A549 (cell line): ENCODE measurements around the gene CFAP77. TPM values are rescaled to one million over a fixed set of nuclear protein-coding genes. Genes with fewer than 3 reads are reported as not detected.

Experiments
- ATAC-seq, 2 experiments: fragments of 200-7000 bp in 1 of 2; fragments of >200 bp in 1 of 2; cut with Nextera tagmentation in 1 of 2; cut with Tn5 transposase in 1 of 2; 3 replicates each; pipeline versions ENCODE4 v1.8.0 to v1.9.1; 2018 to 2020; ENCODE audit warnings: mild to moderate bottlenecking in 1 of 2, moderate library complexity in 1 of 2
- CTCF ChIA-PET: fragments of 300-600 bp; sonication (Branson Sonifier 250); formaldehyde crosslinking; extraction: SDS; loops from one replicate; lab custom pipeline; 2021; ENCODE audit warnings: antibody characterized with exemption, inconsistent platforms; lab: Yijun Ruan, JAX
- POLR2A ChIA-PET: fragments of 350-600 bp; formaldehyde crosslinking; extraction: SDS; loops from one replicate; lab custom pipeline; 2021; ENCODE audit warnings: antibody characterized with exemption, inconsistent platforms; lab: Yijun Ruan, JAX
- DNase-seq, 2 experiments: peaks; one replicate each; pipeline versions ENCODE4 v3.0.0 to v3.0.0-alpha.2; 2011 to 2016; ENCODE audit warnings: low read depth in 1 of 2, low spot score in 1 of 2
- FAIRE-seq: peaks from 2 replicates; lab custom pipeline; 2011; peaks lifted over from hg19 to GRCh38; lab: Jason Lieb, UNC
- H3K27ac ChIP-seq, 2 experiments: fragments of >200 bp; sonication (Bioruptor Twin); formaldehyde crosslinking; 3 replicates each; pipeline ENCODE4 v1.5.1; 2016 to 2017
- H3K4me1 ChIP-seq: fragments of >200 bp; sonication (Bioruptor Twin); formaldehyde crosslinking; 3 replicates; pipeline ENCODE4 v1.6.1; 2016
- H3K4me2 ChIP-seq: fragments of >200 bp; sonication (Bioruptor Twin); formaldehyde crosslinking; 3 replicates; pipeline ENCODE4 v1.6.1; 2016
- H3K4me3 ChIP-seq: fragments of >200 bp; sonication (Bioruptor Twin); formaldehyde crosslinking; 3 replicates; pipeline ENCODE4 v1.5.1; 2016
- H3K9me3 ChIP-seq: fragments of >200 bp; sonication (Bioruptor Twin); formaldehyde crosslinking; 3 replicates; pipeline ENCODE4 v1.6.1; 2016
- CBX2 ChIP-seq: fragments of 200-600 bp; sonication (generic); IDR thresholded peaks from 2 replicates; pipeline ENCODE4 v1.6.1; 2016; ENCODE audit warnings: low read depth, mild to moderate bottlenecking, borderline replicate concordance
- CBX8 ChIP-seq: fragments of 200-600 bp; sonication (generic); IDR thresholded peaks from 2 replicates; pipeline ENCODE4 v1.6.1; 2016
- EP300 ChIP-seq, 2 experiments: fragments of >200 bp; sonication (Bioruptor Twin); formaldehyde crosslinking; IDR thresholded peaks; 2 replicates in 1 of 2; 3 replicates in 1 of 2; pipeline ENCODE4 v1.6.1; 2016 to 2017
- FOSB ChIP-seq: fragments of 250-450 bp; sonication (Bioruptor Pico); IDR thresholded peaks from 2 replicates; pipeline ENCODE4 v1.5.0; 2020; ENCODE audit warnings: mild to moderate bottlenecking, moderate library complexity
- HEYL ChIP-seq: fragments of 250-450 bp; sonication (Bioruptor Pico); IDR thresholded peaks from 2 replicates; pipeline ENCODE4 v1.8.0; 2021; ENCODE audit warnings: mild to moderate bottlenecking, moderate library complexity
- HOXB13 ChIP-seq: fragments of 250-450 bp; sonication (Bioruptor Pico); IDR thresholded peaks from 2 replicates; pipeline ENCODE4 v1.5.0; 2020; ENCODE audit warnings: low read depth, mild to moderate bottlenecking, moderate library complexity
- MAZ ChIP-seq: fragments of 150-350 bp; IDR thresholded peaks from 2 replicates; pipeline ENCODE4 v1.6.1; 2014; ENCODE audit warnings: antibody characterized with exemption, low read depth, low read length, borderline replicate concordance
- POLR2A ChIP-seq: IDR thresholded peaks from 2 replicates; pipeline ENCODE4 v1.6.1; 2012; ENCODE audit warnings: mild to moderate bottlenecking, low read length
- ZFP36 ChIP-seq: fragments of 450-650 bp; IDR thresholded peaks from 2 replicates; pipeline ENCODE4 v1.6.1; 2014; ENCODE audit warnings: borderline replicate concordance; ENCODE audit not compliant: partially characterized antibody
- WGBS: methylation state at CpG from one replicate; pipeline ENCODE4 v1.1.6; 2017; ENCODE audit errors: missing lambda C conversion rate; 5-methylcytosine and 5-hydroxymethylcytosine counted together
- polyA plus RNA-seq, 4 experiments: library from polyadenylated mRNA; depleted of rRNA in 3 of 4; stranded (reverse); fragments of >200 nt; fragmentation: RNase III in 1 of 4; extraction: RNeasy Plus Mini Kit Qiagen cat#74134 plus additional on column Dnase treatment in 1 of 4; gene quantifications; 2 replicates in 3 of 4; 3 replicates in 1 of 4; pipeline ENCODE4 v1.2.3, GENCODE V29; 2011 to 2017
- TF ChIP-seq, protein P1 (sequence below): IDR thresholded peaks from 2 replicates; pipeline ENCODE4 v1.6.1; 2012; ENCODE audit warnings: low read depth, borderline replicate concordance
- TF ChIP-seq, protein P2 (sequence below): fragments of 450-650 bp; IDR thresholded peaks from 2 replicates; pipeline ENCODE4 v1.6.1; 2014; ENCODE audit warnings: antibody characterized with exemption
- TF ChIP-seq, protein P3 (sequence below): fragments of 150-350 bp; IDR thresholded peaks from 2 replicates; pipeline ENCODE4 v1.6.1; 2014; ENCODE audit warnings: low read depth, mild to moderate bottlenecking, low read length
- TF ChIP-seq, protein P4 (sequence below): fragments of >200 bp; sonication (Bioruptor Twin); formaldehyde crosslinking; IDR thresholded peaks from 3 replicates; pipeline ENCODE4 v1.6.1; 2016
- TF ChIP-seq, protein P5 (sequence below): fragments of >200 bp; sonication (Bioruptor Twin); formaldehyde crosslinking; IDR thresholded peaks from 2 replicates; pipeline ENCODE4 v1.6.1; 2016
- TF ChIP-seq, protein P6 (sequence below): fragments of 200-600 bp; sonication (generic); IDR thresholded peaks from 2 replicates; pipeline ENCODE4 v1.6.1; 2016; ENCODE audit warnings: antibody characterized with exemption, mild to moderate bottlenecking, moderate library complexity
- TF ChIP-seq, protein P7 (sequence below): fragments of >200 bp; sonication (Bioruptor Twin); formaldehyde crosslinking; IDR thresholded peaks from 3 replicates; pipeline ENCODE4 v1.5.1; 2016

The CFAP77 gene
- polyA plus RNA-seq, 2 of the 4 experiments (the other 2 are of a cell fraction) = 0.05 TPM; not detected in 1

DNA sequence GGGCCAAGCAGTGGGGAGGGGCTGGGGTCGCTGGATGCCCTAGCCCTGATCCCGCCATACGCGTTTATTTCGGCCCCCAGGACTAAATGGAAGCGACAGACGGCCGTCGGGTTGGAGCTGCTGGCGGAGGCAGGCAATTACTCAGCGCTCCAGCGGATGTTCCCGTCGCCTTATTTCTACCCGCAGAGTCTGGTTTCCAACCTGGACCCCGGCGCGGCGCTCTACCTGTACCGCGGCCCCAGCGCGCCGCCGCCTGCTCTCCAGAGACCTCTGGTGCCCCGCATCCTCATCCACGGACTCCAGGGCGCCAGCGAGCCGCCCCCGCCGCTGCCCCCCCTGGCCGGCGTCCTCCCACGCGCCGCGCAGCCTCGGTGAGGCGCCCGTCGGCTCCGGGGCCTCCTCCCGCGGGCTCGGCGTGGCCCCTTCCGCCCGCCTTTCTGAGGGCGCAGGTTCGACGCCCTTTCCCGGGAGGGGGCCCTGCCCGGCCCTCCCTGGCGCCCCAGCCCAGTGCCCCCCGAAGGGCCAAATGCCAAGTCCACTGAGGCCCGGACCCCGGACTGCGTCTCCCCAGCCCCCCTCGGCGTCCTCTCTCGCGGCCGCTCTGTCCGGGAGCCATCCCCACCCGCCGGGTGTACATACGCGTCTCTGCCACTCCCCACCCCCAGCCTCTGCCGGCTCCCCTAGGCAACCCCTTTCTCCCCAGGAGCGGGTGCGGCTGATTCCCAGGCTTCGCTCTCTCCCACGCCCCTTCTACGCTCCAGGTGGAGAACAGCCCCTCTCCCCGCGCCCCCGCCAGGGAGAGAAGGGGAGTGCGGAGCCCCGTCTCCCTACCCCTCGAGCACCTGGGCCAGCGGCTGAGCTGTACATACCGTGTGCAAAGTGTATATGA lies 179.4 kb downstream of the CFAP77 start:
- TF ChIP-seq, protein P1, sequence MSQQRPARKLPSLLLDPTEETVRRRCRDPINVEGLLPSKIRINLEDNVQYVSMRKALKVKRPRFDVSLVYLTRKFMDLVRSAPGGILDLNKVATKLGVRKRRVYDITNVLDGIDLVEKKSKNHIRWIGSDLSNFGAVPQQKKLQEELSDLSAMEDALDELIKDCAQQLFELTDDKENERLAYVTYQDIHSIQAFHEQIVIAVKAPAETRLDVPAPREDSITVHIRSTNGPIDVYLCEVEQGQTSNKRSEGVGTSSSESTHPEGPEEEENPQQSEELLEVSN = no peak
- TF ChIP-seq, protein P2, sequence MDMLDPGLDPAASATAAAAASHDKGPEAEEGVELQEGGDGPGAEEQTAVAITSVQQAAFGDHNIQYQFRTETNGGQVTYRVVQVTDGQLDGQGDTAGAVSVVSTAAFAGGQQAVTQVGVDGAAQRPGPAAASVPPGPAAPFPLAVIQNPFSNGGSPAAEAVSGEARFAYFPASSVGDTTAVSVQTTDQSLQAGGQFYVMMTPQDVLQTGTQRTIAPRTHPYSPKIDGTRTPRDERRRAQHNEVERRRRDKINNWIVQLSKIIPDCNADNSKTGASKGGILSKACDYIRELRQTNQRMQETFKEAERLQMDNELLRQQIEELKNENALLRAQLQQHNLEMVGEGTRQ = no peak
- TF ChIP-seq MAZ (no peak), HOXB13 (no peak), HEYL (CRISPR knock-in tag) (no peak)
- TF ChIP-seq, protein P3, sequence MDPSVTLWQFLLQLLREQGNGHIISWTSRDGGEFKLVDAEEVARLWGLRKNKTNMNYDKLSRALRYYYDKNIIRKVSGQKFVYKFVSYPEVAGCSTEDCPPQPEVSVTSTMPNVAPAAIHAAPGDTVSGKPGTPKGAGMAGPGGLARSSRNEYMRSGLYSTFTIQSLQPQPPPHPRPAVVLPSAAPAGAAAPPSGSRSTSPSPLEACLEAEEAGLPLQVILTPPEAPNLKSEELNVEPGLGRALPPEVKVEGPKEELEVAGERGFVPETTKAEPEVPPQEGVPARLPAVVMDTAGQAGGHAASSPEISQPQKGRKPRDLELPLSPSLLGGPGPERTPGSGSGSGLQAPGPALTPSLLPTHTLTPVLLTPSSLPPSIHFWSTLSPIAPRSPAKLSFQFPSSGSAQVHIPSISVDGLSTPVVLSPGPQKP = no peak
- ChIA-PET POLR2A (no interaction called here), CTCF (interaction anchor here (0.5 to 1.0 kb wide), 3 partner anchors 15 to 1146 kb away, joined by 3 read pairs; no protein-coding TSS in a partner anchor)
- peak in 1 of 2 experiments; percentile 36 for DNase-seq
- peak overlapping the region; percentile 81 for H3K4me2 ChIP-seq
- H3K9me3 ChIP-seq = no peaks in the 10 kb centered on the region
- peak; percentile 36 to 66; a peak in 5 of 6 replicates for ATAC-seq
- WGBS = 48% methylated on average over 30 of the region's 83 CpGs
- no peak for FAIRE-seq
- peak overlapping the region; percentile 35; the same call in 1 of the 3 replicates for H3K4me3 ChIP-seq
- H3K27ac ChIP-seq = peak overlapping the region in 1 of 2 experiments; percentile 35; a peak in 2 of 6 replicates
- H3K4me1 ChIP-seq = peaks cover 16% of the 10 kb centered on the region; the same call in 1 of the 3 replicates

DNA sequence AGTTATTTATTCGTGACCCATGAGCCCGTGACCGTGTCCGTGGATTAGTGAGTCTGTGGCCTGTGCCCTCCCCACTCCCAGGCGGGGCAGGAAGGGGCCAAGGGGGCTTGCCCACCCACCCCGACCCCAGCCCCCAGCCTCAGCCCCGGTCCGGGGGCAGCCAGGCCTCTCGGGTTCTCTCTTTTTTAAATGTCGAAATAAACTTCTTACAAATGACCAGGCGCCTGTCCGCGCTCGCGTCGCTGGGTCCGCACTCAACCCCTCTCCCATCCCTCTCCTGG lies 180.0 kb downstream of the CFAP77 start:
- H3K4me1 ChIP-seq = peaks cover 15% of the 10 kb centered on the region; the same call in 1 of the 3 replicates
- TF ChIP-seq EP300 (IDR thresholded peaks at IDR 0.05) (no peak), CBX2 (no peak), ZFP36 (no peak), FOSB (CRISPR knock-in tag) (no peak), POLR2A (no peak), CBX8 (no peak)
- TF ChIP-seq, protein P4, sequence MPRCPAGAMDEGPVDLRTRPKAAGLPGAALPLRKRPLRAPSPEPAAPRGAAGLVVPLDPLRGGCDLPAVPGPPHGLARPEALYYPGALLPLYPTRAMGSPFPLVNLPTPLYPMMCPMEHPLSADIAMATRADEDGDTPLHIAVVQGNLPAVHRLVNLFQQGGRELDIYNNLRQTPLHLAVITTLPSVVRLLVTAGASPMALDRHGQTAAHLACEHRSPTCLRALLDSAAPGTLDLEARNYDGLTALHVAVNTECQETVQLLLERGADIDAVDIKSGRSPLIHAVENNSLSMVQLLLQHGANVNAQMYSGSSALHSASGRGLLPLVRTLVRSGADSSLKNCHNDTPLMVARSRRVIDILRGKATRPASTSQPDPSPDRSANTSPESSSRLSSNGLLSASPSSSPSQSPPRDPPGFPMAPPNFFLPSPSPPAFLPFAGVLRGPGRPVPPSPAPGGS = no peak
- TF ChIP-seq, protein P5, sequence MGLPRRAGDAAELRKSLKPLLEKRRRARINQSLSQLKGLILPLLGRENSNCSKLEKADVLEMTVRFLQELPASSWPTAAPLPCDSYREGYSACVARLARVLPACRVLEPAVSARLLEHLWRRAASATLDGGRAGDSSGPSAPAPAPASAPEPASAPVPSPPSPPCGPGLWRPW = no peak
- TF ChIP-seq, protein P6, sequence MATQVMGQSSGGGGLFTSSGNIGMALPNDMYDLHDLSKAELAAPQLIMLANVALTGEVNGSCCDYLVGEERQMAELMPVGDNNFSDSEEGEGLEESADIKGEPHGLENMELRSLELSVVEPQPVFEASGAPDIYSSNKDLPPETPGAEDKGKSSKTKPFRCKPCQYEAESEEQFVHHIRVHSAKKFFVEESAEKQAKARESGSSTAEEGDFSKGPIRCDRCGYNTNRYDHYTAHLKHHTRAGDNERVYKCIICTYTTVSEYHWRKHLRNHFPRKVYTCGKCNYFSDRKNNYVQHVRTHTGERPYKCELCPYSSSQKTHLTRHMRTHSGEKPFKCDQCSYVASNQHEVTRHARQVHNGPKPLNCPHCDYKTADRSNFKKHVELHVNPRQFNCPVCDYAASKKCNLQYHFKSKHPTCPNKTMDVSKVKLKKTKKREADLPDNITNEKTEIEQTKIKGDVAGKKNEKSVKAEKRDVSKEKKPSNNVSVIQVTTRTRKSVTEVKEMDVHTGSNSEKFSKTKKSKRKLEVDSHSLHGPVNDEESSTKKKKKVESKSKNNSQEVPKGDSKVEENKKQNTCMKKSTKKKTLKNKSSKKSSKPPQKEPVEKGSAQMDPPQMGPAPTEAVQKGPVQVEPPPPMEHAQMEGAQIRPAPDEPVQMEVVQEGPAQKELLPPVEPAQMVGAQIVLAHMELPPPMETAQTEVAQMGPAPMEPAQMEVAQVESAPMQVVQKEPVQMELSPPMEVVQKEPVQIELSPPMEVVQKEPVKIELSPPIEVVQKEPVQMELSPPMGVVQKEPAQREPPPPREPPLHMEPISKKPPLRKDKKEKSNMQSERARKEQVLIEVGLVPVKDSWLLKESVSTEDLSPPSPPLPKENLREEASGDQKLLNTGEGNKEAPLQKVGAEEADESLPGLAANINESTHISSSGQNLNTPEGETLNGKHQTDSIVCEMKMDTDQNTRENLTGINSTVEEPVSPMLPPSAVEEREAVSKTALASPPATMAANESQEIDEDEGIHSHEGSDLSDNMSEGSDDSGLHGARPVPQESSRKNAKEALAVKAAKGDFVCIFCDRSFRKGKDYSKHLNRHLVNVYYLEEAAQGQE = no peak
- TF ChIP-seq, protein P7, sequence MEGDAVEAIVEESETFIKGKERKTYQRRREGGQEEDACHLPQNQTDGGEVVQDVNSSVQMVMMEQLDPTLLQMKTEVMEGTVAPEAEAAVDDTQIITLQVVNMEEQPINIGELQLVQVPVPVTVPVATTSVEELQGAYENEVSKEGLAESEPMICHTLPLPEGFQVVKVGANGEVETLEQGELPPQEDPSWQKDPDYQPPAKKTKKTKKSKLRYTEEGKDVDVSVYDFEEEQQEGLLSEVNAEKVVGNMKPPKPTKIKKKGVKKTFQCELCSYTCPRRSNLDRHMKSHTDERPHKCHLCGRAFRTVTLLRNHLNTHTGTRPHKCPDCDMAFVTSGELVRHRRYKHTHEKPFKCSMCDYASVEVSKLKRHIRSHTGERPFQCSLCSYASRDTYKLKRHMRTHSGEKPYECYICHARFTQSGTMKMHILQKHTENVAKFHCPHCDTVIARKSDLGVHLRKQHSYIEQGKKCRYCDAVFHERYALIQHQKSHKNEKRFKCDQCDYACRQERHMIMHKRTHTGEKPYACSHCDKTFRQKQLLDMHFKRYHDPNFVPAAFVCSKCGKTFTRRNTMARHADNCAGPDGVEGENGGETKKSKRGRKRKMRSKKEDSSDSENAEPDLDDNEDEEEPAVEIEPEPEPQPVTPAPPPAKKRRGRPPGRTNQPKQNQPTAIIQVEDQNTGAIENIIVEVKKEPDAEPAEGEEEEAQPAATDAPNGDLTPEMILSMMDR = no peak
- TF ChIP-seq, all 56 proteins: peak for 0
- H3K27ac ChIP-seq = no peak overlapping the region
- CTCF ChIA-PET = interaction anchor here (0.5 kb wide), 1 partner anchor 1146 kb away, joined by 3 read pairs; no protein-coding TSS in a partner anchor
- POLR2A ChIA-PET = no interaction called here
- no peak overlapping the region for H3K4me3 ChIP-seq
- no peak for FAIRE-seq
- peak overlapping the region; percentile 81 for H3K4me2 ChIP-seq
- DNase-seq = no peak
- ATAC-seq = no peak
- no peaks in the 10 kb centered on the region for H3K9me3 ChIP-seq
- WGBS = 57% methylated on average over 16 of the region's 17 CpGs
